Occipital lobe (tissue), 2 donors: ENCODE measurements around the gene OAT. TPM values are rescaled to one million over a fixed set of nuclear protein-coding genes. Genes with fewer than 3 reads are reported as not detected.

ENCODE experiments used
- DNase-seq: peaks from one replicate; lab custom pipeline; 2025; lab: John Stamatoyannopoulos, UW
- total RNA-seq: library from RNA; depleted of rRNA; stranded (reverse); fragments of >200 nt; gene quantifications from one replicate; pipeline ENCODE4 v1.2.3, GENCODE V29; 2014

OAT gene
- total RNA-seq, 1 donor from 2014 or later, result 143 TPM

- no peak for DNase-seq
These were observed 64.8 kb downstream of the OAT start for GRCh38 chr10:124353896-124354295.

GRCh38 chr10:124353091-124353815 is 65.5 kb downstream of the OAT start:
- DNase-seq, result no peak

GRCh38 chr10:124351481-124352220 is 67.1 kb downstream of the OAT start:
- DNase-seq, result no peak

- no peak for DNase-seq
These were observed 67.9 kb downstream of the OAT start for GRCh38 chr10:124350806-124351205.

GRCh38 chr10:124349996-124350280 is 68.8 kb downstream of the OAT start:
- no peak for DNase-seq

GRCh38 chr10:124349231-124349995 is 69.3 kb downstream of the OAT start:
- DNase-seq, result no peak

GRCh38 chr10:124348801-124349200 is 69.9 kb downstream of the OAT start:
- DNase-seq, result no peak

- DNase-seq, result no peak
These were observed 70.8 kb downstream of the OAT start for GRCh38 chr10:124347956-124348355.

Other genes starting within 250 kb of the OAT start
- 0.47 TPM for gene NKX1-2, start 31.1 kb upstream of the OAT start, total RNA-seq
- gene LHPP, start 42.9 kb upstream of the OAT start, total RNA-seq, result 9.7 TPM